KMS-11 (cell line): Measurements from ENCODE around the gene MYO9B.

Experiments
- H2AFZ ChIP-seq: fragments of 200-600 bp; sonication (generic); 2 replicates; pipeline ENCODE4 v1.6.1; 2016; ENCODE audit warnings: antibody characterized with exemption, mixed run types, low read depth
- H3K27ac ChIP-seq: fragments of 200-600 bp; sonication (generic); 2 replicates; pipeline ENCODE4 v1.6.1; 2016; ENCODE audit warnings: mild to moderate bottlenecking, mixed run types
- H3K27me3 ChIP-seq: fragments of 200-600 bp; sonication (generic); 2 replicates; pipeline ENCODE4 v1.6.1; 2017; ENCODE audit warnings: mild to moderate bottlenecking, low read depth, mixed run types, moderate library complexity; ENCODE audit not compliant: insufficient read depth
- H3K36me3 ChIP-seq: fragments of 200-600 bp; sonication (generic); 2 replicates; pipeline ENCODE4 v1.6.1; 2017; ENCODE audit warnings: mild to moderate bottlenecking, mixed run types; ENCODE audit not compliant: insufficient read depth
- H3K4me1 ChIP-seq: fragments of 200-600 bp; sonication (generic); 2 replicates; pipeline ENCODE4 v1.6.1; 2016; ENCODE audit warnings: mild to moderate bottlenecking, low read depth, mixed run types; ENCODE audit not compliant: poor library complexity, severe bottlenecking
- H3K4me2 ChIP-seq: fragments of 200-600 bp; sonication (generic); 2 replicates; pipeline ENCODE4 v1.7.0; 2016; ENCODE audit warnings: mild to moderate bottlenecking, mixed run types
- H3K4me3 ChIP-seq: fragments of 200-600 bp; sonication (generic); IDR thresholded peaks from 2 replicates; pipeline ENCODE4 v1.6.1; 2017; ENCODE audit warnings: low read depth, low read length, mixed read lengths; ENCODE audit not compliant: insufficient read depth
- H3K79me2 ChIP-seq: fragments of 200-600 bp; sonication (generic); 2 replicates; pipeline ENCODE4 v1.6.1; 2016; ENCODE audit warnings: low read depth, mixed run types; ENCODE audit not compliant: insufficient read depth
- H3K9ac ChIP-seq: fragments of 200-600 bp; sonication (generic); 2 replicates; pipeline ENCODE4 v1.6.1; 2016; ENCODE audit warnings: mild to moderate bottlenecking, mixed run types
- H4K20me1 ChIP-seq: fragments of 200-600 bp; sonication (generic); 2 replicates; pipeline ENCODE4 v1.6.1; 2016; ENCODE audit warnings: mild to moderate bottlenecking, mixed run types; ENCODE audit not compliant: insufficient read depth
- CTCF ChIP-seq: fragments of 200-600 bp; sonication (generic); conservative IDR thresholded peaks from 2 replicates; pipeline ENCODE4 v1.6.1; 2017; ENCODE audit warnings: low read depth, mild to moderate bottlenecking, antibody characterized with exemption, low read length, moderate library complexity, mixed read lengths

MYO9B gene

GRCh38 chr19:17078920-17079709 is 3.5 kb downstream of the MYO9B start:
- Histone ChIP-seq H3K9ac (peak overlapping the region; percentile 67; the same call in 1 of the 2 replicates), H3K27ac (peak overlapping the region; percentile 78), H3K36me3 (no peaks in the 10 kb centered on the region), H3K4me2 (peak overlapping the region; percentile 96), H2AFZ (0 out of 2 replicates have a peak overlapping the region, but pooled peaks have one; percentile 35), H3K79me2 (peaks cover 37% of the 10 kb centered on the region), H4K20me1 (no peaks in the 10 kb centered on the region), H3K27me3 (no peaks in the 10 kb centered on the region), H3K4me3 (no peak overlapping the region), H3K4me1 (peaks cover 31% of the 10 kb centered on the region)
- TF ChIP-seq CTCF, result no peak

DNA sequence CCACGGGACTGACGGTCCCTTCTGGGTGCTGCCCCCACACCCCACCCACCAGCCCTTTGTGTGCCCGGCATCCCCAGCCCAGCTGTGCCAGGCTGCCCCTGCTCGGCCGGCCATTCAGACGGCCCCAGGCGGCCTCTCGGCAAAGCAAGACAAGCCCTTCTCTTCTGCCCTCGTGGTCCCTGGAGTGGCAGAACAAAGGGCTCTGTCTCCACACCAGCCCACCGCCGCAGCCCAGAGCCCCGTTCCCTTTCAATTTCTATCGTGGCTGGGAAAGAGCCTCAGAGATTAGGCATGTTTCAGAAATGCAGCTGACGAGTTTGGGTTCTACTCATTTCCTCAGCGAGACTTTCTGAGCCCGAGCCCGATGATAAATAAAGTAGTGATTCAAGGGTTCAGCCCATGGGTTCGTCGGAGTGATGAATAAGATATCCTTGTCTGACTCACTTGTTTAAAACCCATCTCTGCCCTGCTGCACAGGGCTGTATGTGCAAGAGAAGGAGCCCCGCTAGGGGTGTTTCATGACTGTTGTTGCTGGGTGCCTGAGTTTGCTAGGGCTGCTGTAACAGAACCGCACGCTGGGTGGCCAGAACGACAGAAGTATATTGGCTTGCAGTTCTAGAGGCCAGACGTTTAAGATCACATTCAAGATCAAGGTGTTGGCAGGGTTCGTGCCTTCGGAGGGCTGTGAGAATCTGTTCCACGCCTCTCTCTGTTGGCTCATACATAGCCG is 4.3 kb downstream of the MYO9B start:
- TF ChIP-seq CTCF, result peak; percentile 24; the same call in 1 of the 2 replicates
- peak overlapping the region; percentile 67; the same call in 1 of the 2 replicates for H3K9ac ChIP-seq
- peaks cover 30% of the 10 kb centered on the region for H3K79me2 ChIP-seq
- H4K20me1 ChIP-seq, result no peaks in the 10 kb centered on the region
- H3K27ac ChIP-seq, result peak overlapping the region; percentile 78
- 0 out of 2 replicates have a peak overlapping the region, but pooled peaks have one; percentile 35 for H2AFZ ChIP-seq
- H3K27me3 ChIP-seq, result no peaks in the 10 kb centered on the region
- peak overlapping the region; percentile 96 for H3K4me2 ChIP-seq
- H3K4me1 ChIP-seq, result peaks cover 30% of the 10 kb centered on the region
- no peak overlapping the region for H3K4me3 ChIP-seq
- H3K36me3 ChIP-seq, result no peaks in the 10 kb centered on the region

- peaks cover 30% of the 10 kb centered on the region for H3K79me2 ChIP-seq
- H4K20me1 ChIP-seq, result no peaks in the 10 kb centered on the region
- H2AFZ ChIP-seq, result no peak overlapping the region
- H3K4me3 ChIP-seq, result no peak overlapping the region
- peak overlapping the region; percentile 78; the same call in 1 of the 2 replicates for H3K27ac ChIP-seq
- peak overlapping the region; percentile 39; the same call in 1 of the 2 replicates for H3K9ac ChIP-seq
- peak overlapping the region; percentile 96 for H3K4me2 ChIP-seq
- H3K36me3 ChIP-seq, result no peaks in the 10 kb centered on the region
- H3K27me3 ChIP-seq, result no peaks in the 10 kb centered on the region
- peaks cover 30% of the 10 kb centered on the region for H3K4me1 ChIP-seq
- no peak for TF ChIP-seq CTCF
Observed at GRCh38 chr19:17080440-17080801, 4.8 kb downstream of the MYO9B start.

- Histone ChIP-seq H3K9ac (no peak overlapping the region), H3K79me2 (peaks cover 30% of the 10 kb centered on the region), H3K27me3 (no peaks in the 10 kb centered on the region), H3K4me2 (no peak overlapping the region), H2AFZ (no peak overlapping the region), H3K4me3 (no peak overlapping the region), H4K20me1 (no peaks in the 10 kb centered on the region), H3K27ac (no peak overlapping the region), H3K36me3 (no peaks in the 10 kb centered on the region), H3K4me1 (peaks cover 28% of the 10 kb centered on the region)
- no peak for TF ChIP-seq CTCF
Observed at GRCh38 chr19:17081672-17082630, 6.4 kb downstream of the MYO9B start.
